Activated T-cell treated with anti-CD3 and anti-CD28 coated beads, Interleukin-2, amount 50 U/mL, for 72 hours (primary cell): ENCODE data around the gene C13orf46. TPM values are rescaled to one million over a fixed set of nuclear protein-coding genes. Genes with fewer than 3 reads are reported as not detected.

Source experiments
- ATAC-seq, 2 donors: fragments of 150-1000 bp; cut with Tn5 transposase; replicated peaks in 1 of 2; 2 replicates each; pipeline ENCODE4 v1.10.0; 2021; ENCODE audit warnings: moderate library complexity in 2 of 2, mild to moderate bottlenecking in 1 of 2
- DNase-seq, 2 donors: peaks; one replicate each; pipeline ENCODE4 v3.0.0; 2021 to 2022; ENCODE audit warnings: mixed read lengths in 1 of 2
- H3K27ac Mint-ChIP-seq: one replicate; pipeline ENCODE4 v1.8.0; 2022; ENCODE audit warnings: mild to moderate bottlenecking, moderate library complexity, mixed read lengths
- H3K27me3 Mint-ChIP-seq: one replicate; pipeline ENCODE4 v1.8.0; 2022; ENCODE audit warnings: low read depth, mixed read lengths
- H3K36me3 Mint-ChIP-seq, 2 donors: one replicate each; pipeline ENCODE4 v1.8.0; 2022; ENCODE audit warnings: mixed read lengths in 2 of 2, mild to moderate bottlenecking in 1 of 2; ENCODE audit not compliant: insufficient read depth in 2 of 2
- H3K4me1 Mint-ChIP-seq: one replicate; pipeline ENCODE4 v1.8.0; 2022; ENCODE audit warnings: low read depth, mixed read lengths
- H3K4me3 Mint-ChIP-seq, 2 donors: one replicate each; pipeline ENCODE4 v1.8.0; 2022; ENCODE audit warnings: mild to moderate bottlenecking in 2 of 2, mixed read lengths in 2 of 2, moderate library complexity in 2 of 2
- H3K9me3 Mint-ChIP-seq, 2 donors: one replicate each; pipeline ENCODE4 v1.8.0; 2022; ENCODE audit warnings: mixed read lengths in 2 of 2
- total RNA-seq, 2 donors: library from RNA; stranded (reverse); gene quantifications; one replicate each; pipeline ENCODE4 v1.2.3, GENCODE V29; 2022

Gene C13orf46
- total RNA-seq, 2 donors from 2014 or later, result 4.6 to 6.9 TPM

- Mint-ChIP-seq H3K4me3 (no peak overlapping the region), H3K27ac (no peak overlapping the region), H3K9me3 (no peaks in the 10 kb centered on the region), H3K4me1 (no peaks in the 10 kb centered on the region), H3K27me3 (no peaks in the 10 kb centered on the region), H3K36me3 (peaks cover 0 to 13% of the 10 kb centered on the region in 2 donors)
- no peak for ATAC-seq
- no peak for DNase-seq
Observed at GRCh38 chr13:113978741-113979481, 5.0 kb upstream of the C13orf46 start.

GRCh38 chr13:113977976-113978375 is 4.1 kb upstream of the C13orf46 start:
- no peak for ATAC-seq
- no peak overlapping the region for H3K4me3 Mint-ChIP-seq
- DNase-seq, result no peak
- no peaks in the 10 kb centered on the region for H3K4me1 Mint-ChIP-seq
- no peaks in the 10 kb centered on the region for H3K9me3 Mint-ChIP-seq
- peaks cover 0 to 13% of the 10 kb centered on the region in 2 donors for H3K36me3 Mint-ChIP-seq
- H3K27ac Mint-ChIP-seq, result no peak overlapping the region
- H3K27me3 Mint-ChIP-seq, result no peaks in the 10 kb centered on the region

GRCh38 chr13:113976711-113977684 is 3.1 kb upstream of the C13orf46 start:
- no peaks in the 10 kb centered on the region for H3K9me3 Mint-ChIP-seq
- no peaks in the 10 kb centered on the region for H3K27me3 Mint-ChIP-seq
- ATAC-seq (peak in 1 of 2 donors; percentile 19), DNase-seq (no peak)
- H3K4me3 Mint-ChIP-seq, result no peak overlapping the region
- peaks cover 0 to 13% of the 10 kb centered on the region in 2 donors for H3K36me3 Mint-ChIP-seq
- no peaks in the 10 kb centered on the region for H3K4me1 Mint-ChIP-seq
- no peak overlapping the region for H3K27ac Mint-ChIP-seq

- Mint-ChIP-seq H3K36me3 (peaks cover 0 to 6% of the 10 kb centered on the region in 2 donors), H3K4me1 (no peaks in the 10 kb centered on the region), H3K4me3 (no peak overlapping the region), H3K9me3 (no peaks in the 10 kb centered on the region), H3K27me3 (no peaks in the 10 kb centered on the region), H3K27ac (no peak overlapping the region)
- ATAC-seq (no peak), DNase-seq (no peak)
Observed at GRCh38 chr13:113975416-113975815, 1.5 kb upstream of the C13orf46 start.

GRCh38 chr13:113974304-113975281 is 717 bp upstream of the C13orf46 start:
- DNase-seq (no peak), ATAC-seq (no peak)
- H3K4me1 Mint-ChIP-seq, result no peaks in the 10 kb centered on the region
- H3K4me3 Mint-ChIP-seq, result no peak overlapping the region
- H3K27me3 Mint-ChIP-seq, result no peaks in the 10 kb centered on the region
- no peaks in the 10 kb centered on the region for H3K9me3 Mint-ChIP-seq
- H3K27ac Mint-ChIP-seq, result no peak overlapping the region
- peaks cover 0 to 2% of the 10 kb centered on the region in 2 donors for H3K36me3 Mint-ChIP-seq

GRCh38 chr13:113972451-113973217 is 1.2 kb downstream of the C13orf46 start:
- Mint-ChIP-seq H3K36me3 (peaks cover 0 to 2% of the 10 kb centered on the region in 2 donors), H3K4me3 (no peak overlapping the region), H3K9me3 (no peaks in the 10 kb centered on the region), H3K4me1 (no peaks in the 10 kb centered on the region), H3K27ac (no peak overlapping the region), H3K27me3 (no peaks in the 10 kb centered on the region)
- ATAC-seq, result no peak
- no peak for DNase-seq

GRCh38 chr13:113971471-113972231 is 2.2 kb downstream of the C13orf46 start:
- no peak for DNase-seq
- H3K9me3 Mint-ChIP-seq, result no peaks in the 10 kb centered on the region
- H3K27me3 Mint-ChIP-seq, result no peaks in the 10 kb centered on the region
- H3K36me3 Mint-ChIP-seq, result peaks cover 0 to 1% of the 10 kb centered on the region in 2 donors
- no peaks in the 10 kb centered on the region for H3K4me1 Mint-ChIP-seq
- ATAC-seq, result no peak
- H3K27ac Mint-ChIP-seq, result no peak overlapping the region
- H3K4me3 Mint-ChIP-seq, result no peak overlapping the region

- H3K9me3 Mint-ChIP-seq, result no peaks in the 10 kb centered on the region
- ATAC-seq, result no peak
- peaks cover 0 to 1% of the 10 kb centered on the region in 2 donors for H3K36me3 Mint-ChIP-seq
- H3K27ac Mint-ChIP-seq, result no peak overlapping the region
- H3K27me3 Mint-ChIP-seq, result no peaks in the 10 kb centered on the region
- no peaks in the 10 kb centered on the region for H3K4me1 Mint-ChIP-seq
- no peak overlapping the region for H3K4me3 Mint-ChIP-seq
- DNase-seq, result no peak
Observed at GRCh38 chr13:113970810-113971470, 2.9 kb downstream of the C13orf46 start.

GRCh38 chr13:113969973-113970611 is 3.8 kb downstream of the C13orf46 start:
- DNase-seq (no peak), ATAC-seq (no peak)
- H3K27me3 Mint-ChIP-seq, result no peaks in the 10 kb centered on the region
- H3K9me3 Mint-ChIP-seq, result no peaks in the 10 kb centered on the region
- H3K36me3 Mint-ChIP-seq, result peaks cover 0 to 1% of the 10 kb centered on the region in 2 donors
- H3K4me3 Mint-ChIP-seq, result no peak overlapping the region
- H3K27ac Mint-ChIP-seq, result no peak overlapping the region
- H3K4me1 Mint-ChIP-seq, result no peaks in the 10 kb centered on the region

- Mint-ChIP-seq H3K27me3 (no peaks in the 10 kb centered on the region), H3K9me3 (no peaks in the 10 kb centered on the region), H3K4me3 (no peak overlapping the region), H3K36me3 (peaks cover 0 to 1% of the 10 kb centered on the region in 2 donors), H3K4me1 (no peaks in the 10 kb centered on the region), H3K27ac (no peak overlapping the region)
- ATAC-seq (no peak), DNase-seq (no peak)
Observed at GRCh38 chr13:113969311-113969972, 4.4 kb downstream of the C13orf46 start.
